Choroid plexus epithelial cell (primary cell): ENCODE data around the gene ETNPPL.
A peak's percentile ranks its signal among the peaks of the same experiment; 100 is the strongest.

Source experiments
- DNase-seq: peaks from one replicate; pipeline ENCODE4 v3.0.0-alpha.2; 2010; ENCODE audit warnings: low read depth
- H3K4me3 ChIP-seq: 2 replicates; pipeline ENCODE4 v1.5.1; 2011; ENCODE audit warnings: low read depth, mild to moderate bottlenecking, control low read depth, low read length, moderate library complexity
- CTCF ChIP-seq: conservative IDR thresholded peaks from 2 replicates; pipeline ENCODE4 v1.5.1; 2011; ENCODE audit warnings: low read depth, mild to moderate bottlenecking, control low read depth, inconsistent platforms, low read length, moderate library complexity

Gene ETNPPL

GRCh38 chr4:108742451-108743420, 20.1 kb downstream of the ETNPPL start:
- no peak overlapping the region for H3K4me3 ChIP-seq
- TF ChIP-seq CTCF: peak; percentile 13
- DNase-seq: no peak

- H3K4me3 ChIP-seq: no peak overlapping the region
- peak; percentile 15 for DNase-seq
- TF ChIP-seq CTCF: no peak
Observed at GRCh38 chr4:108738003-108738706, 24.7 kb downstream of the ETNPPL start.

- no peak for TF ChIP-seq CTCF
- H3K4me3 ChIP-seq: no peak overlapping the region
- no peak for DNase-seq
Observed at GRCh38 chr4:108731006-108731405, 31.8 kb downstream of the ETNPPL start.

- TF ChIP-seq CTCF: no peak
- DNase-seq: peak; percentile 28
- no peak overlapping the region for H3K4me3 ChIP-seq
Observed at GRCh38 chr4:108730579-108730978, 32.3 kb downstream of the ETNPPL start.

- no peak for TF ChIP-seq CTCF
- no peak overlapping the region for H3K4me3 ChIP-seq
- DNase-seq: no peak
Observed at GRCh38 chr4:108729731-108730130, 33.1 kb downstream of the ETNPPL start.

DNA sequence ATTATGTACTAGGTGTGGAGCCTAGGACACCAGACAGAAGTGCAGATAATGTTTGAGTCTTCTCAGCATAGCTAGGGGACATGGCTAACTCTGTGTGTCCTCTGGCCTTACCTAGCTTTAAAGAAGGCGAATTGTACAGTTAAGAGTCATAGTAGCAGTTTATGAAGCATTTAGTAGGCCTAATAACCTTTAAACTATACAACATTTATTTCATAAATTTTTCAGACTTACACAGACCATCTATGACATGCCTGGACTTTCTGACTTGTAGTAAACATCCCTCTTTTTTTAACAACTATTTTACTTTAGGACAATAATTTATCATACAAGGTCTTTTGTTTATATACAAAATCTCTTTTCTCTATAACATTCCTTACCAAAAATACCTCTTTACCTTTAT, 37.4 kb downstream of the ETNPPL start:
- DNase-seq: no peak

More for the DNA sequence above, 37.4 kb downstream of the ETNPPL start:
- no peak for TF ChIP-seq CTCF
- no peak overlapping the region for H3K4me3 ChIP-seq
